Gastroesophageal sphincter (tissue), 4 donors: ENCODE data around the gene SLC6A3. TPM values are rescaled to one million over a fixed set of nuclear protein-coding genes. Genes with fewer than 3 reads are reported as not detected.

Experiments used
- ATAC-seq: fragments of 150-250 bp; one replicate; pipeline ENCODE4 v1.9.1; 2016; ENCODE audit warnings: mild to moderate bottlenecking, moderate library complexity
- H3K27ac ChIP-seq, 4 donors: fragments of 200-600 bp; sonication (generic) in 3 of 4; 1 replicate in 3 of 4; 2 replicates in 1 of 4; pipeline ENCODE4 v1.5.1; 2016 to 2019
- H3K27me3 ChIP-seq: fragments of 200-600 bp; sonication (generic); one replicate; pipeline ENCODE4 v1.5.1; 2019
- H3K36me3 ChIP-seq, 2 donors: fragments of 200-600 bp; sonication (generic); one replicate each; pipeline ENCODE4 v1.5.1; 2019; ENCODE audit warnings: control low read depth in 1 of 2
- H3K4me1 ChIP-seq, 3 donors: fragments of 200-600 bp; sonication (generic); 1 replicate in 2 of 3; 2 replicates in 1 of 3; pipeline ENCODE4 v1.5.1; 2016 to 2019; ENCODE audit warnings: control low read depth in 2 of 3
- H3K4me3 ChIP-seq, 2 donors: fragments of 200-600 bp; sonication (generic); one replicate each; pipeline ENCODE4 v1.5.1; 2019; ENCODE audit warnings: mild to moderate bottlenecking in 1 of 2, moderate library complexity in 1 of 2
- H3K9me3 ChIP-seq, 3 donors: fragments of 200-600 bp; sonication (generic); one replicate each; pipeline ENCODE4 v1.5.1; 2017 to 2019; ENCODE audit warnings: control low read depth in 2 of 3
- EP300 ChIP-seq: sonication (generic); formaldehyde crosslinking; IDR thresholded peaks from one replicate; pipeline ENCODE4 v1.6.1; 2017; ENCODE audit warnings: antibody characterized with exemption, mild to moderate bottlenecking
- POLR2A ChIP-seq, 2 donors: fragments of 450-650 bp; IDR thresholded peaks; one replicate each; pipeline ENCODE4 v1.6.1; 2017; ENCODE audit warnings: antibody characterized with exemption in 2 of 2, mild to moderate bottlenecking in 2 of 2, moderate library complexity in 1 of 2
- POLR2AphosphoS5 ChIP-seq: sonication (generic); formaldehyde crosslinking; IDR thresholded peaks from one replicate; pipeline ENCODE4 v1.6.1; 2017; ENCODE audit warnings: antibody characterized with exemption
- WGBS, 2 donors: methylation state at CpG; one replicate each; pipeline ENCODE4 v1.1.5; 2018; ENCODE audit warnings: low coverage in 1 of 2; 5-methylcytosine and 5-hydroxymethylcytosine counted together
- total RNA-seq, 4 donors: library from RNA; depleted of rRNA; stranded (reverse); fragments of >200 nt; gene quantifications; one replicate each; pipeline ENCODE4 v1.1.0, GENCODE V29; 2016
- TF ChIP-seq, protein P1 (sequence below), 4 experiments: fragments of 200-600 bp in 2 of 4; fragments of 450-650 bp in 2 of 4; sonication (generic) in 1 of 4; IDR thresholded peaks; one replicate each; pipeline ENCODE4 v1.5.1; 2017 to 2019; ENCODE audit warnings: antibody characterized with exemption in 4 of 4, mild to moderate bottlenecking in 2 of 4, moderate library complexity in 2 of 4

Gene SLC6A3
- total RNA-seq, 4 donors from 2014 or later: not detected

DNA sequence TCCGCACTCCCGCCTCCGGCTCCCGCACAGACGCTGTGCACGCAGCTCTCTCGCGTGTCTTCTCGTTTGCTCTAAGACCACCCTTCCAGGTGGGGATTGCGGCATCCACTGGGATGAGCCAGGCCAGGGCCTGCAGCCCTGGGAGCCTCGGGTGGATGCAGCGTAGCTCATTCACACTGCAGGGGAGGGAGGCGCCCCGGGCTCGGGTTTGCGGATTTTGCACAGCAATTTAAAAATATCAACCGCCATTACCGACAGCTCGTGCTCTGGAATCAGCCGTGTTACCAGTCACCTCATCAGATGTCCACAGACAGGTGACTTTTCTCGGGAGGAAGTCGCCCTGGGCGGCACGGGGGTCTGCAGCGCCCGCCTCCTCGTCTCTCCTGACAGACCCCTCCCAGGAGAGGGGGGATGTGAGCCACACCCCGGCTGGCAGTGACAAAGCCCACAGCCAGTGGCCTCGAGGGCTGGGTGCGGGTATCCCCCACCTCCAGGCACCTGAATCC, 20.8 kb upstream of the SLC6A3 start:
- TF ChIP-seq POLR2AphosphoS5 (no peak), EP300 (no peak), POLR2A (IDR thresholded peaks at IDR 0.05) (no peak)
- TF ChIP-seq, protein P1, sequence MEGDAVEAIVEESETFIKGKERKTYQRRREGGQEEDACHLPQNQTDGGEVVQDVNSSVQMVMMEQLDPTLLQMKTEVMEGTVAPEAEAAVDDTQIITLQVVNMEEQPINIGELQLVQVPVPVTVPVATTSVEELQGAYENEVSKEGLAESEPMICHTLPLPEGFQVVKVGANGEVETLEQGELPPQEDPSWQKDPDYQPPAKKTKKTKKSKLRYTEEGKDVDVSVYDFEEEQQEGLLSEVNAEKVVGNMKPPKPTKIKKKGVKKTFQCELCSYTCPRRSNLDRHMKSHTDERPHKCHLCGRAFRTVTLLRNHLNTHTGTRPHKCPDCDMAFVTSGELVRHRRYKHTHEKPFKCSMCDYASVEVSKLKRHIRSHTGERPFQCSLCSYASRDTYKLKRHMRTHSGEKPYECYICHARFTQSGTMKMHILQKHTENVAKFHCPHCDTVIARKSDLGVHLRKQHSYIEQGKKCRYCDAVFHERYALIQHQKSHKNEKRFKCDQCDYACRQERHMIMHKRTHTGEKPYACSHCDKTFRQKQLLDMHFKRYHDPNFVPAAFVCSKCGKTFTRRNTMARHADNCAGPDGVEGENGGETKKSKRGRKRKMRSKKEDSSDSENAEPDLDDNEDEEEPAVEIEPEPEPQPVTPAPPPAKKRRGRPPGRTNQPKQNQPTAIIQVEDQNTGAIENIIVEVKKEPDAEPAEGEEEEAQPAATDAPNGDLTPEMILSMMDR (IDR thresholded peaks at IDR 0.05): no peak
- WGBS, 2 donors: 88 to 100% methylated on average over 1 to 3 of the region's 30 CpGs
- H3K36me3 ChIP-seq: peaks cover 0 to 91% of the 10 kb centered on the region in 2 donors

DNA sequence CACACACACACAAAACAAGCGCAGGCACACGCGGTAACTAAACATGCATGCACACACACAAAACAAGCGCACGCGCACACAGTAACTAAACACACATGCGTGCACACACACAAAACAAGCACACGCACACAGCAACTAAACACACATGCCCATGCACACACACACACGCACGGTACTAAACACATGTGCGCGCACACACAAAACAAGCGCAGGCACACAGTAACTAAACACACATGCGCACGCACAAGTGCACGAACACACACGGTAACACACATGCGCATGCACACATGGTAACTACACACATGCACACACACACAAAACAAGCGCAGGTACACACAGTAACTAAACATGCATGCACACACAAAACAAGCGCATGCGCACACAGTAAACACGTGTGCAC, 19.9 kb upstream of the SLC6A3 start:
- H3K27me3 ChIP-seq: no peaks in the 10 kb centered on the region
- H3K27ac ChIP-seq: no peak overlapping the region
- no peaks in the 10 kb centered on the region for H3K4me1 ChIP-seq
- 97 to 100% methylated on average over 3 to 19 of the region's 22 CpGs for WGBS, 2 donors
- ATAC-seq: no peak
- peaks cover 0 to 91% of the 10 kb centered on the region in 2 donors for H3K36me3 ChIP-seq
- TF ChIP-seq EP300: no peak
- TF ChIP-seq, protein P1 (IDR thresholded peaks at IDR 0.05): no peak
- TF ChIP-seq POLR2AphosphoS5: no peak
- TF ChIP-seq POLR2A (IDR thresholded peaks at IDR 0.05): no peak
- H3K4me3 ChIP-seq: no peak overlapping the region
- no peaks in the 10 kb centered on the region for H3K9me3 ChIP-seq

More for the DNA sequence above, 20.8 kb upstream of the SLC6A3 start:
- no peaks in the 10 kb centered on the region for H3K27me3 ChIP-seq
- no peaks in the 10 kb centered on the region for H3K9me3 ChIP-seq
- H3K27ac ChIP-seq: no peak overlapping the region
- H3K4me3 ChIP-seq: no peak overlapping the region
- no peak for ATAC-seq
- no peaks in the 10 kb centered on the region for H3K4me1 ChIP-seq

DNA sequence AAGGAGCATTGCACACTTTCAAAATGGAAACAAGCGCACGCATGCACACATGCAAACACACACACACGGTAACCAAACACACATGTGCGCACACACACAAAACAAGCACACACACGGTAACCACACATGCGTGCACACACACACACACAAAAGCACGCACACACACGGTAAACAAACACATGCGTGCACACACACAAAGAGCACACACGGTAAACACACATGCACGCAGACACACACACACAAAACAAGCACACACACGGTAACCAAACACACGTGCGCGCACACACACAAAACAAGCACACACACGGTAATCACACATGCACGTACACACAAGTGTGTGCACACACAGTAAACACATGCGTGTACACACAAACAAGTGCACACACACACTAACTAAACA, 19.3 kb upstream of the SLC6A3 start:
- no peaks in the 10 kb centered on the region for H3K27me3 ChIP-seq
- no peak overlapping the region for H3K27ac ChIP-seq
- 89 to 92% methylated on average over 14 to 18 of the region's 18 CpGs for WGBS, 2 donors
- H3K4me1 ChIP-seq: no peaks in the 10 kb centered on the region
- H3K36me3 ChIP-seq: peaks cover 0 to 88% of the 10 kb centered on the region in 2 donors
- ATAC-seq: no peak
- TF ChIP-seq POLR2AphosphoS5 (no peak), EP300 (no peak), POLR2A (IDR thresholded peaks at IDR 0.05) (no peak)
- TF ChIP-seq, protein P1 (IDR thresholded peaks at IDR 0.05): no peak
- H3K9me3 ChIP-seq: no peaks in the 10 kb centered on the region
- no peak overlapping the region for H3K4me3 ChIP-seq

DNA sequence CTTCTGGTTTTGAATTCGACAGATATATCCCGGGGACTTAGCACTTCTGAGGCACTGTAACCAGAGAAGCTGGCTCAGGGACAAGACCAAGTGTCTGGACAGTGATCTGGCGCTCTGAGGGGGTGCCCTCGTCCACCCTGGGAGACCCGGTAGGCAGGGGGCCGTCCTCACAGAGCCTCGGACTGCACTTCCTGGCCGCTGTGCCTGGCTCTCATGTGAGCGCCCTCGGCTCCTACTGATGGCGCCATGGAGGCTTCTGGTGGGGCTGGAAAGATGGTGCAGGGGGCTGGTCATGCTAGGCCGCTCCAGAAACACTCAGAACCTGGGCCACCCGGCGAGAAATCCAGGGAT, 18.8 kb upstream of the SLC6A3 start:
- Histone ChIP-seq H3K4me3 (no peak overlapping the region), H3K4me1 (no peaks in the 10 kb centered on the region), H3K27me3 (no peaks in the 10 kb centered on the region), H3K9me3 (no peaks in the 10 kb centered on the region), H3K36me3 (peaks cover 0 to 83% of the 10 kb centered on the region in 2 donors), H3K27ac (no peak overlapping the region)
- WGBS, 2 donors: no CpG with 5 or more reads among the region's 14 CpGs
- no peak for ATAC-seq
- TF ChIP-seq POLR2A (IDR thresholded peaks at IDR 0.05): no peak
- TF ChIP-seq POLR2AphosphoS5: no peak
- TF ChIP-seq, protein P1 (IDR thresholded peaks at IDR 0.05): no peak
- no peak for TF ChIP-seq EP300

DNA sequence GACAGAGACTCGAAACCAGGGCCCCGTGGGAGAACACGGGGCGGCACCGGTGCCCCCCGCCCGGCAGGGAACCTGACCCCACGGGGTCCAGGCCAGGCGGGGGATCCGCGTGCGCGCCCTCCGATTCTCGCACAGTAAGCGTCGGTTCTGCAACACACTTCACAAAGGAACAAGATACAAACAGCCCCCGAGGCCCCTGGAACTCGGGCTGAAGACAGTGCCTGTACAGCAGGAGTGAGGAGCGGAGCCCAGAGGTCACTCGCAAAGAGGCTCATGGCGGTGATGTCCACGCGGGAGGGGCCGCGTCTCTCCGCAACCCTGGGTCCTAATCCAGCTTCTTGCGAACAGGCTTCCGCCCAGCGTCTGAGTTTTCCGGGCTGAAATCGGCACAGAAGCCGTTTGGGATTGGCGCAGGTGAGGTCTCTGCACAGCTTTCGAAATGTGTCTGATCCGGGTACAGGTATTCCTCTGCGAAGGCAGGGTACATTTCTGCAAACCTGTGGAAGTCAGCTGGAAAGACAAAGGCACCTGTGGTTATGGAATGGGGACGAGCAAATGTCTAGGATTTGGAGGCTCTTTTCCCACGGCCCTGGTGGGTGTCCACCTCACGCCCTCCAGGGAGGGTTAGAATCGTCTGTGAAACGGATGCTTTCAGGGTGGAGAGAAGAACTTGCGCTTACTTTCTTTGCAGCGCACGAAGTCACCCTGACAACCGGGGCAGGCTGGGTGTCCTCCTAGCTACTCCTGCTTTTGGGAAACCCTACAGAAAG, 18.3 kb upstream of the SLC6A3 start:
- 95 to 96% methylated on average over 9 to 18 of the region's 46 CpGs for WGBS, 2 donors
- Histone ChIP-seq H3K36me3 (peaks cover 0 to 78% of the 10 kb centered on the region in 2 donors), H3K4me1 (no peaks in the 10 kb centered on the region), H3K27ac (no peak overlapping the region), H3K4me3 (no peak overlapping the region), H3K27me3 (no peaks in the 10 kb centered on the region), H3K9me3 (no peaks in the 10 kb centered on the region)
- TF ChIP-seq POLR2AphosphoS5 (no peak), POLR2A (IDR thresholded peaks at IDR 0.05) (no peak), EP300 (no peak)
- TF ChIP-seq, protein P1 (IDR thresholded peaks at IDR 0.05): no peak
- ATAC-seq: no peak
